Daoy (cell line): ENCODE data around the gene PLCB3. TPM values are rescaled to one million over a fixed set of nuclear protein-coding genes. Genes with fewer than 3 reads are reported as not detected.

Experiments
- DNase-seq: peaks from one replicate; pipeline ENCODE4 v3.0.0-alpha.2; 2015; ENCODE audit warnings: low read depth
- total RNA-seq: library from RNA; depleted of rRNA; stranded (reverse); fragments of >200 nt; shearing (Covaris generic); gene quantifications from 2 replicates; pipeline ENCODE4 v1.2.3, GENCODE V29; 2014

PLCB3 gene
- total RNA-seq, 1 experiment from 2014 or later: 13.2 TPM

GRCh38 chr11:64220798-64221197, 30.5 kb upstream of the PLCB3 start:
- DNase-seq: no peak

DNA sequence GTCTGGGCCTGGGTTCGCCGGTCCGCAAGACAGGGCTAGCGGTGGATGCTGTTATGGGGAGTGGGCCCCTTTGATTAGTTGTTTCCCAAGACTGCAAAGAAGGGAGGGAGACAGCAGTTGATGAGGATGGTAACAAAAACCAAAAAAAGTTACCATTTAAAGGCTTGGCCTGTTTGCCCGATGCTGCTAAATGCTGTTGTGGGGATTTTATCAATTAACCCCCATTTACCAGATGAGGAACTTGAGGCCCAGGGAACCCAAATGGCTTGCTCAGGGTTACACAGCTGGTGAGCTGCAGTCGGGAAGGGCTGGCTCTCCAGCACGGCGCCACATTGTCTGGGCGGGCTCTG, 28.7 kb upstream of the PLCB3 start:
- no peak for DNase-seq

GRCh38 chr11:64223001-64223651, 28.2 kb upstream of the PLCB3 start:
- no peak for DNase-seq

GRCh38 chr11:64224151-64224890, 27.0 kb upstream of the PLCB3 start:
- DNase-seq: peak; percentile 76

- no peak for DNase-seq
These were observed 26.3 kb upstream of the PLCB3 start for GRCh38 chr11:64224891-64225607.

- peak; percentile 88 for DNase-seq
These were observed 25.5 kb upstream of the PLCB3 start, which contains the start of the genes NUDT22 and TRPT1 for GRCh38 chr11:64225608-64226506. NUDT22 (plus strand) TSS chr11:64226274; CDS start chr11:64226653, 379 bp downstream. TRPT1 (minus strand) TSS chr11:64226186; CDS start chr11:64225860, 326 bp downstream.

DNA sequence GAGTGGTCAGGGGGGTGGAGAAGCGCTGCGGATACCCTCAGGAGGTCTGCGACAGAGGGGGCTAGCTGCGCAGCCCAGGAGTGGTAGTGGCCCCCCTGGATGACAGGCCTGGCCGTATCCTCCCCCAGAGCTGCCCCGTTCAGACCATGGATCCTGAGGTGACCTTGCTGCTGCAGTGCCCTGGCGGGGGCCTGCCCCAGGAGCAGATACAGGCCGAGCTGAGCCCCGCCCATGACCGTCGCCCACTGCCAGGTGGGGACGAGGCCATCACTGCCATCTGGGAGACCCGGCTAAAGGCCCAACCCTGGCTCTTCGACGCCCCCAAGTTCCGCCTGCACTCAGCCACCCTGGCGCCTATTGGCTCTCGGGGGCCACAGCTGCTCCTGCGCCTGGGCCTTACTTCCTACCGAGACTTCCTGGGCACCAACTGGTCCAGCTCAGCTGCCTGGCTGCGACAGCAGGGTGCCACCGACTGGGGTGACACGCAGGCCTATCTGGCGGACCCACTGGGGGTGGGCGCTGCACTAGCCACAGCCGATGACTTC, 24.8 kb upstream of the PLCB3 start:
- peak; percentile 48 for DNase-seq

DNA sequence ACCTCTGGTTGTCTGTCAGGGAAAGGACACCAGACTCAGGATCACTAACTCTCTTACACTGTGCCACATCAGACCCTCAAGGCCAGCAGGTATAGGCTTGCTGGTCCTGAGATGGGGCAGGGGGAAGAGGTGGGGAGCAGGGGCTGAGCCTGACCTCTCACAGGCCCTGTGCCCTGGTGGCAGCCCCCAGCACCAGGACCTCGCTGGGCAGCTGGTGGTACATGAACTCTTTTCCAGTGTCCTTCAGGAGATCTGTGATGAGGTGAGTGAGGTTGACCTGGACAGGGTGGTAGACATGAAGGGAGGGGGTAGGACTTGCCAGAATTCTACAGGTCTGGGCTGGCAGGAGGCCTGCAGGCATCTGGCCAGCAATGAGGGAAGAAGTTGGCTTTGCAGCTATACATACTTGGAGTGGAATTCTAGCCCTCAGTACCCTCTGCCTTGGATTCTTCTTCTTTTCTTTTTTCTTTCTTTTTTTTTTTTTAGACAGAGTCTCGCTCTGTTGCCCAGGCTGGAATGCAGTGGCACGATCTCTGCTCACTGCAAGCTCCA, 23.8 kb upstream of the PLCB3 start:
- DNase-seq: no peak

DNA sequence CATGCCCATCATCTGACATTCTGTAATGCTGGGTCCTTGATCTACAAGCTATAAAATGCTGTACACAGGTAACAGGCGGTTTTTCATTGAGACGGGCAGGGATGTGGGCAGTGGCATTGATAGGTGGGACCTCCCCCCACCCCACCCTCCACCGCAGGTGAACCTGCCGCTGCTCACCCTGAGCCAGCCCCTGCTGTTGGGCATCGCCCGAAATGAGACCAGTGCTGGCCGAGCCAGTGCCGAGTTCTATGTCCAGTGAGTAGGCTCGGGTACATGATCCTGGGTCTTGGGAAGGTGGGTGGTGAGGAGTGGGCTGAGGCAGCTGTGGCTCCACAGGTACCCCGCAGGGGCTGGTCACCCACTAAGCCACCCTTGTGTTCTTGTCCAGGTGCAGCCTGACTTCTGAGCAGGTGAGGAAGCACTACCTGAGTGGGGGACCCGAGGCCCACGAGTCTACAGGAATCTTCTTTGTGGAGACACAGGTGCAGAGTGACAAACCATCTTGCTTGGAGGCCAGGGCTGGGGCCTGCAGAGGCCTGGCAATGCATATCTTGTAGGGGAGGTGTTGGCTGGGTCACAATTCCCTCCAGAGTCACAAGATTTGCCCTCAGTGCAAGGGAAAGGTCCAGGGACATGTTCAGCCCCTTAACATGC, 22.1 kb upstream of the PLCB3 start:
- no peak for DNase-seq

DNA sequence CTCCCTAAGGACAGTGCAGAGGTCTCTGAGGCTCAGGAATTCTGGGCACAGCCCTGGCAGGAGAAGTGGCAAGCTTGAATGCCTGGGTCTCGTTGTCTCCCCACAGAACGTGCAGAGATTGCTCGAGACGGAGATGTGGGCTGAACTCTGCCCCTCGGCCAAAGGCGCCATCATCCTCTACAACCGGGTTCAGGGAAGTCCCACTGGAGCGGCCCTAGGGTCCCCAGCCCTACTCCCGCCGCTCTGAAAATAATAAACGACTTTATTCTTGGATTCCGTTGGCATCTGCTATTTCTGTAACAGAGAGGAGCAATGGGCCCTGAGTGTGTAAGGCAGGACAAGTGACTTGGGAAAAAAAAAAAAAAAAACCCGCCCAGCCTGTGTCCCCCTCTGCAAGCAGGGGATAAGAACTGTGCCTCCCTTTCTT, 21.6 kb upstream of the PLCB3 start:
- DNase-seq: no peak

- DNase-seq: peak; percentile 93
These were observed 21.0 kb upstream of the PLCB3 start, which contains the start of gene DNAJC4 for GRCh38 chr11:64230171-64230984. DNAJC4 (plus strand) TSS chr11:64230548; CDS start chr11:64230855, 307 bp downstream.

- no peak for DNase-seq
These were observed 20.4 kb upstream of the PLCB3 start for GRCh38 chr11:64230985-64231365.

- no peak for DNase-seq
These were observed 19.8 kb upstream of the PLCB3 start for GRCh38 chr11:64231546-64231945.

- DNase-seq: no peak
These were observed 19.0 kb upstream of the PLCB3 start for GRCh38 chr11:64232182-64232966.

DNA sequence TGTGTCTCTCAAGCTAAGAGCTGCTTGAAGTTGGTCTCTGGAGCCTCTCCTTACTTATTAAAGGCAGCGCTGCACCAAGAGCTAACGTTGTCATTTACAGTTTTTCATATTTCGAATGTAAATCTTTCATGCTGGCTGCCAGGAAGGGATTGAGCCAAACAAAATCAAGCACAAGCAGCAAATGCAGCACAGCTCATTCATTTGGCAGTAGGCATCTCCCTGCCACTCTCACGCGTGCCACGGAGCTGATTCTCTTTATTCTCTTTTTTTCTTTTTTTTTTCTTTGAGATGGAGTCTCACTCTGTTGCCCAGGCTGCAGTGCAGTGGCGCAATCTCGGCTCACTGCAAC, 18.4 kb upstream of the PLCB3 start:
- no peak for DNase-seq

GRCh38 chr11:64233913-64234586, 17.3 kb upstream of the PLCB3 start, which contains the start of gene VEGFB:
VEGFB (plus strand) TSS chr11:64234584; CDS start chr11:64234834, 250 bp downstream.
- peak; percentile 71 for DNase-seq

DNA sequence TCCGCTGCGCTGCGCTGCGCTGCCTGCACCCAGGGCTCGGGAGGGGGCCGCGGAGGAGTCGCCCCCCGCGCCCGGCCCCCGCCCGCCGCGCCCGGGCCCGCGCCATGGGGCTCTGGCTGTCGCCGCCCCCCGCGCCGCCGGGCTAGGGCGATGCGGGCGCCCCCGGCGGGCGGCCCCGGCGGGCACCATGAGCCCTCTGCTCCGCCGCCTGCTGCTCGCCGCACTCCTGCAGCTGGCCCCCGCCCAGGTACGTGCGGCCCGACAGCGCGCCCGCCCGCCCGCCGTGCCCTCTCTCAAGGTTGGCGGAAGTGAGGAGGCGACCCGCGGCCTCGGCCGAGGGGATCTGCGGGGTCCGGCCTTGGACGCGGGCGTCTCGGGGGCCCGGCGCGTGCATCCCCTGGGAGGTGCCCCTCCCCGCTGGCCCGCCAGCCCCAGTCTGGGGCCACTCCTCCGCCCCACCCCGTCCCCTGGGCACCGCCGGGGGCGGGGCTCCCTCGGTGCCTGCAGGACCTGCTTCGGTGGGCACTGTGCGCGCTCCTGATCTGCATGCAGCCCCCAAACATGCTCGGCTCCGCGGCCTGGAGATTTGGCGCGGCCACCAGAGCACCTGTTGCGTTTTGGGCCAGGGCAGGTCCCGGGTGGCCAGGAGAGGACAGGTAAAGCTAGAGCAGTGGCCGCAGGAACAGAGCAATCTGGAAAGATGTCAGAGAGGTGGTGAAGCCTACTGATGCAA, 16.5 kb upstream of the PLCB3 start:
- DNase-seq: peak; percentile 54
